Measurements from ENCODE around the gene OTULIN.

Gene OTULIN

DNA sequence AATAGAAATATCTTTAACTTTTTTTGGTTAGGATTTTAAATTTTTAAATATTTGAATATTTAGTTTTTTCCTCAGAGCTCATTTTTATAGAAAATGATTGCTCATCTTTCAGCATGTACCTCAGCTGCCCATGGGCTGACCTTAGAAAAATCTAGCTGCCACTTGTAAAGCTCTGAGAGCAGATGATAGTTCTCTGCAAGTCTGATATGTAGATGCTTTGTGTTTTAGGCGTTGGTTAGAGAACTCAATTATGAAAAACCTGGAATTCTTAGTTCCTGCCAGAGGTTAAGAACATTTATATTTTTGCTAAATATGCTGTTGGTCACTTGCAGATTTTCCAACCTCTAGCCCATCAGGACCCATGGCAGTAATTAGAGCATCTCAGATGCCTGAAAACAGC lies 15.1 kb downstream of the OTULIN start:
- H3K4me3 ChIP-seq (ENCODE audit: low read length), result no peak overlapping the region
- TF ChIP-seq, protein P1, sequence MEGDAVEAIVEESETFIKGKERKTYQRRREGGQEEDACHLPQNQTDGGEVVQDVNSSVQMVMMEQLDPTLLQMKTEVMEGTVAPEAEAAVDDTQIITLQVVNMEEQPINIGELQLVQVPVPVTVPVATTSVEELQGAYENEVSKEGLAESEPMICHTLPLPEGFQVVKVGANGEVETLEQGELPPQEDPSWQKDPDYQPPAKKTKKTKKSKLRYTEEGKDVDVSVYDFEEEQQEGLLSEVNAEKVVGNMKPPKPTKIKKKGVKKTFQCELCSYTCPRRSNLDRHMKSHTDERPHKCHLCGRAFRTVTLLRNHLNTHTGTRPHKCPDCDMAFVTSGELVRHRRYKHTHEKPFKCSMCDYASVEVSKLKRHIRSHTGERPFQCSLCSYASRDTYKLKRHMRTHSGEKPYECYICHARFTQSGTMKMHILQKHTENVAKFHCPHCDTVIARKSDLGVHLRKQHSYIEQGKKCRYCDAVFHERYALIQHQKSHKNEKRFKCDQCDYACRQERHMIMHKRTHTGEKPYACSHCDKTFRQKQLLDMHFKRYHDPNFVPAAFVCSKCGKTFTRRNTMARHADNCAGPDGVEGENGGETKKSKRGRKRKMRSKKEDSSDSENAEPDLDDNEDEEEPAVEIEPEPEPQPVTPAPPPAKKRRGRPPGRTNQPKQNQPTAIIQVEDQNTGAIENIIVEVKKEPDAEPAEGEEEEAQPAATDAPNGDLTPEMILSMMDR (IDR thresholded peaks at IDR 0.05; ENCODE audit: insufficient read depth, low read depth, low read length, missing control alignments), result no peak
- no peak for DNase-seq (ENCODE audit: low read depth)

DNA sequence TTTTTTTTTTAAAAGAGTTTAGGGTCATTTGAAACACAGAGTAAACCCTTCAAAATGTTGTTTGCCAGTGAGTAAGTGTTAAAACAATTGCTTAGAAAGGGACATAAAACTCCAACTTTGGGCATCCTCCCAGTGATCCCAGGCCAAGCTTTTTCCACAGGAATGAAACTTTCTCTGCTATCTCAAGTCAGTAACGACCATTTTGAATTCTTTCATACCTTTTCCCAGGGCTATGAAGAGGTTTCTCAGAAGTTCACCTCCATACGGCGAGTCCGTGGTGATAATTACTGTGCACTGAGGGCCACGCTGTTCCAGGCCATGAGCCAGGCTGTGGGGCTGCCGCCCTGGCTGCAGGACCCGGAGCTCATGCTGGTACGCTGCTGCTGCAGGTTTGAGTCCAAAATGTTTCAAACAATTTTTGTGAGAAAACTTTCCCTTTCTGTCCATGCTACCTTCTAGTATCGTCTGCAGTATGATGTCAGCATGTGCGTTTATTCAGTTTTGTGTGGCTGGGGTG lies 16.8 kb downstream of the OTULIN start:
- H3K4me3 ChIP-seq (ENCODE audit: low read length), result no peak overlapping the region
- DNase-seq (ENCODE audit: low read depth), result no peak
- TF ChIP-seq, protein P1 (IDR thresholded peaks at IDR 0.05; ENCODE audit: insufficient read depth, low read depth, low read length, missing control alignments), result no peak

- TF ChIP-seq, protein P1 (IDR thresholded peaks at IDR 0.05; ENCODE audit: insufficient read depth, low read depth, low read length, missing control alignments), result no peak
- DNase-seq (ENCODE audit: low read depth), result no peak
- H3K4me3 ChIP-seq (ENCODE audit: low read length), result no peak overlapping the region
Measured at GRCh38 chr5:14683906-14684455, 19.5 kb downstream of the OTULIN start.

- no peak overlapping the region for H3K4me3 ChIP-seq (ENCODE audit: low read length)
- TF ChIP-seq, protein P1 (IDR thresholded peaks at IDR 0.05; ENCODE audit: insufficient read depth, low read depth, low read length, missing control alignments), result no peak
- DNase-seq (ENCODE audit: low read depth), result no peak
Measured at GRCh38 chr5:14684757-14685156, 20.2 kb downstream of the OTULIN start.

DNA sequence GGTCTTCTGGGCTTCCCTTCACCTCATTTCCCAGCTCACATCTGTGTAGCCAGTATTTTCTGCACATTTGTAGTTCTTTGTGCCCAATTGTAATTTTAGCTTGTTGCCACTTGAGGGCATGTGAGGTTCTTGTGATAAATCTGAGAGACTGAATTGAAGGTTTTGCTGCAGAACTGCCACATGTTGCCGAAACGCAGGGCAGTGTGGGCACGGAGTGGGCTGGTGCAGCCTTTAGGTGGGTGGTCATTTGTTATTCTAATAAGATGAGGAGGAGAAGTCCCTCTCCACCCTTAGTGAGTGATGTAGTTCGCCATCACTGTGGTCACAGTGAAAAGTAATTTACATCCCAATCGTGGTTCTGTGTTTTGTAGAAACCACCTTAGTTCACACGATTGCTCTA lies 21.2 kb downstream of the OTULIN start:
- TF ChIP-seq, protein P1 (IDR thresholded peaks at IDR 0.05; ENCODE audit: insufficient read depth, low read depth, low read length, missing control alignments), result peak; percentile 74
- peak; percentile 62 for DNase-seq (ENCODE audit: low read depth)
- H3K4me3 ChIP-seq (ENCODE audit: low read length), result no peak overlapping the region

GRCh38 chr5:14686517-14686916 lies 22.0 kb downstream of the OTULIN start:
- peak; percentile 83 for DNase-seq (ENCODE audit: low read depth)
- H3K4me3 ChIP-seq (ENCODE audit: low read length), result no peak overlapping the region
- TF ChIP-seq, protein P1 (IDR thresholded peaks at IDR 0.05; ENCODE audit: insufficient read depth, low read depth, low read length, missing control alignments), result no peak

All from epithelial cell of esophagus (primary cell).